GM23338 (cell line): ENCODE data around the gene CCDC152. TPM values are rescaled to one million over a fixed set of nuclear protein-coding genes. Genes with fewer than 3 reads are reported as not detected.

Experiments used
- ATAC-seq: fragments of 200-7000 bp; cut with Tn5 transposase; 3 replicates; pipeline ENCODE4 v1.9.1; 2020
- DNase-seq: peaks from one replicate; pipeline ENCODE4 v3.0.0-alpha.2; 2015; ENCODE audit warnings: low spot score
- H2AFZ ChIP-seq: fragments of 200-600 bp; sonication (generic); 2 replicates; pipeline ENCODE4 v1.8.0; 2016; ENCODE audit warnings: antibody characterized with exemption, mild to moderate bottlenecking, moderate library complexity
- H3F3A ChIP-seq: fragments of 200-600 bp; sonication (generic); replicated peaks from 2 replicates; pipeline ENCODE4 v1.8.0; 2017; ENCODE audit warnings: antibody characterized with exemption, mixed run types, low read depth
- H3K27ac ChIP-seq: fragments of 200-600 bp; sonication (generic); 2 replicates; pipeline ENCODE4 v1.6.1; 2016; ENCODE audit warnings: low read depth
- H3K27me3 ChIP-seq: fragments of 200-600 bp; sonication (generic); 2 replicates; pipeline ENCODE4 v1.8.0; 2016; ENCODE audit warnings: mild to moderate bottlenecking, mixed run types, moderate library complexity; ENCODE audit not compliant: insufficient read depth
- H3K36me3 ChIP-seq: fragments of 200-600 bp; sonication (generic); 2 replicates; pipeline ENCODE4 v1.8.0; 2016; ENCODE audit warnings: mild to moderate bottlenecking; ENCODE audit not compliant: insufficient read depth
- H3K4me1 ChIP-seq: fragments of 200-600 bp; sonication (generic); 2 replicates; pipeline ENCODE4 v1.8.0; 2016; ENCODE audit warnings: mild to moderate bottlenecking, moderate library complexity; ENCODE audit not compliant: insufficient read depth
- H3K4me2 ChIP-seq: fragments of 200-600 bp; sonication (generic); 2 replicates; pipeline ENCODE4 v1.7.1; 2017; ENCODE audit warnings: mixed run types
- H3K4me3 ChIP-seq: fragments of 200-600 bp; sonication (generic); 2 replicates; pipeline ENCODE4 v1.6.1; 2016; ENCODE audit warnings: mixed run types
- H3K79me2 ChIP-seq: fragments of 200-600 bp; sonication (generic); replicated peaks from 2 replicates; pipeline ENCODE4 v1.8.0; 2017; ENCODE audit warnings: mild to moderate bottlenecking; ENCODE audit not compliant: insufficient read depth
- H3K9me2 ChIP-seq: fragments of 200-600 bp; sonication (generic); 2 replicates; pipeline ENCODE4 v1.8.0; 2017; ENCODE audit not compliant: insufficient read depth
- H4K20me1 ChIP-seq: fragments of 200-600 bp; sonication (generic); replicated peaks from 2 replicates; pipeline ENCODE4 v1.8.0; 2017; ENCODE audit warnings: mild to moderate bottlenecking; ENCODE audit not compliant: insufficient read depth
- H3K27ac Mint-ChIP-seq: 2 replicates; pipeline ENCODE4 v1.8.0; 2020; ENCODE audit warnings: inconsistent platforms, mild to moderate bottlenecking, moderate library complexity, mixed read lengths
- H3K27me3 Mint-ChIP-seq: 3 replicates; pipeline ENCODE4 v1.8.0; 2022; ENCODE audit warnings: low read depth, mild to moderate bottlenecking, moderate library complexity, mixed read lengths, inconsistent platforms; ENCODE audit not compliant: insufficient read depth, poor library complexity
- H3K36me3 Mint-ChIP-seq: 3 replicates; pipeline ENCODE4 v1.8.0; 2021; ENCODE audit warnings: low read depth, mild to moderate bottlenecking, inconsistent platforms, moderate library complexity, mixed read lengths
- H3K4me1 Mint-ChIP-seq: 3 replicates; pipeline ENCODE4 v1.8.0; 2020; ENCODE audit warnings: mild to moderate bottlenecking, inconsistent platforms, mixed read lengths
- H3K4me3 Mint-ChIP-seq: 3 replicates; pipeline ENCODE4 v1.8.0; 2021; ENCODE audit warnings: moderate library complexity, mild to moderate bottlenecking, inconsistent platforms, mixed read lengths
- H3K9me3 Mint-ChIP-seq: 3 replicates; pipeline ENCODE4 v1.8.0; 2020; ENCODE audit warnings: moderate library complexity, mild to moderate bottlenecking, inconsistent platforms, mixed read lengths
- EZH2phosphoT487 ChIP-seq: fragments of 200-600 bp; sonication (generic); IDR thresholded peaks from one replicate; pipeline ENCODE4 v1.8.1; 2018; ENCODE audit warnings: antibody characterized with exemption; ENCODE audit not compliant: unreplicated experiment
- JUNB ChIP-seq: IDR thresholded peaks from one replicate; pipeline ENCODE4 v1.6.1; 2016; ENCODE audit warnings: antibody characterized with exemption; ENCODE audit not compliant: unreplicated experiment
- NANOG ChIP-seq: IDR thresholded peaks from 2 replicates; pipeline ENCODE4 v1.6.1; 2016; ENCODE audit warnings: antibody characterized with exemption, borderline replicate concordance
- polyA plus RNA-seq: library from polyadenylated mRNA; unstranded; fragments of >200 nt; fragmentation: Nextera tagmentation; extraction: Ambion mirVana; gene quantifications from 2 replicates; pipeline ENCODE4 v1.2.1, GENCODE V29; 2016
- total RNA-seq: library from RNA; depleted of rRNA; stranded (reverse); fragments of >200 nt; shearing (Covaris generic); gene quantifications from 2 replicates; pipeline ENCODE4 v1.2.3, GENCODE V29; 2014
- TF ChIP-seq, protein P1 (sequence below), 2 experiments: fragments of 200-600 bp in 1 of 2; sonication (generic) in 1 of 2; conservative IDR thresholded peaks; 2 replicates each; pipeline versions ENCODE4 v1.5.1 to v1.6.1; 2016 to 2017; ENCODE audit warnings: antibody characterized with exemption in 2 of 2, low read depth in 2 of 2, mild to moderate bottlenecking in 2 of 2, moderate library complexity in 1 of 2
- TF ChIP-seq, protein P2 (sequence below): fragments of 250-450 bp; sonication (Bioruptor Pico); IDR thresholded peaks from 2 replicates; pipeline ENCODE4 v1.5.0; 2020; ENCODE audit warnings: mild to moderate bottlenecking, moderate library complexity

CCDC152 gene
- total and polyA plus RNA-seq, 2 experiments from 2014 or later = 16.2 to 75.9 TPM

DNA sequence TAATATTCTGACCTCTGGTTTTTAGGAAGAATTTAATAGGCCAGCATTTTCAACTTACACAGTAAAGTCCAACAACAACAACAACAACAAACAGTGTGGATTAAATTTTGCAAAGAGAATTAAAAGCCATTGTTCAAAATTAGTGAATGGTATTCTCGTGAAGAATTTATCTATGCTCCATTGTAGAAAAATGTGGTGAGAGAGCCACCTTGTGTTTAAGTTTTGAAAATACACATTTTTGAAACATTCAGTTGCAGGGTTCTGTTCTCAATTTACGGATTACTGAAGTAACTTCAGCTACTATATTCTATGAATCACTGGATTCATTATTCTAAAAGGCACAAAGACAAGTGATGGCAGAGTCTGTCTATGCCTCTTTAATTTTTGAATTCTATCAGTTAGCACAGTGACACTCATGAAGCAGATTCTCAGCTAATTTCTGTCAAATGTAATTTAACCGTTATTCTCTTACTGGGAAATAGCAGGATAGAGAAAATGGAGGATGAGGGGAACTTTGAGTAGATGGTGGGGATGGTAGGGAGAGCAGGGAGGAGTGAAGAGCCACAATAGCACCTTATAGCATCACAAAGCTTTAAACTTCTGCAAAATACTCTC, 11.0 kb downstream of the CCDC152 start:
- Mint-ChIP-seq H3K4me3 (no peak overlapping the region), H3K4me1 (no peaks in the 10 kb centered on the region), H3K27ac (no peak overlapping the region), H3K27me3 (no peaks in the 10 kb centered on the region), H3K36me3 (peaks cover 31% of the 10 kb centered on the region; the same call in 2 of the 3 replicates), H3K9me3 (no peaks in the 10 kb centered on the region)
- no peak for TF ChIP-seq NANOG
- TF ChIP-seq, protein P1, sequence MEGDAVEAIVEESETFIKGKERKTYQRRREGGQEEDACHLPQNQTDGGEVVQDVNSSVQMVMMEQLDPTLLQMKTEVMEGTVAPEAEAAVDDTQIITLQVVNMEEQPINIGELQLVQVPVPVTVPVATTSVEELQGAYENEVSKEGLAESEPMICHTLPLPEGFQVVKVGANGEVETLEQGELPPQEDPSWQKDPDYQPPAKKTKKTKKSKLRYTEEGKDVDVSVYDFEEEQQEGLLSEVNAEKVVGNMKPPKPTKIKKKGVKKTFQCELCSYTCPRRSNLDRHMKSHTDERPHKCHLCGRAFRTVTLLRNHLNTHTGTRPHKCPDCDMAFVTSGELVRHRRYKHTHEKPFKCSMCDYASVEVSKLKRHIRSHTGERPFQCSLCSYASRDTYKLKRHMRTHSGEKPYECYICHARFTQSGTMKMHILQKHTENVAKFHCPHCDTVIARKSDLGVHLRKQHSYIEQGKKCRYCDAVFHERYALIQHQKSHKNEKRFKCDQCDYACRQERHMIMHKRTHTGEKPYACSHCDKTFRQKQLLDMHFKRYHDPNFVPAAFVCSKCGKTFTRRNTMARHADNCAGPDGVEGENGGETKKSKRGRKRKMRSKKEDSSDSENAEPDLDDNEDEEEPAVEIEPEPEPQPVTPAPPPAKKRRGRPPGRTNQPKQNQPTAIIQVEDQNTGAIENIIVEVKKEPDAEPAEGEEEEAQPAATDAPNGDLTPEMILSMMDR (conservative IDR thresholded peaks at IDR 0.05; ENCODE audit: low read depth in 2 of 2) = peak; percentile 50 to 67; a peak in 3 of 4 replicates
- Histone ChIP-seq H3K4me3 (no peak overlapping the region), H3K4me2 (no peak overlapping the region), H4K20me1 (no peaks in the 10 kb centered on the region), H3K4me1 (no peaks in the 10 kb centered on the region), H3K9me2 (no peaks in the 10 kb centered on the region), H2AFZ (no peak overlapping the region), H3K36me3 (no peaks in the 10 kb centered on the region), H3K27me3 (no peaks in the 10 kb centered on the region), H3F3A (no peaks in the 10 kb centered on the region), H3K79me2 (no peaks in the 10 kb centered on the region), H3K27ac (no peak overlapping the region)
- ATAC-seq (no peak), DNase-seq (peak; percentile 52)

DNA sequence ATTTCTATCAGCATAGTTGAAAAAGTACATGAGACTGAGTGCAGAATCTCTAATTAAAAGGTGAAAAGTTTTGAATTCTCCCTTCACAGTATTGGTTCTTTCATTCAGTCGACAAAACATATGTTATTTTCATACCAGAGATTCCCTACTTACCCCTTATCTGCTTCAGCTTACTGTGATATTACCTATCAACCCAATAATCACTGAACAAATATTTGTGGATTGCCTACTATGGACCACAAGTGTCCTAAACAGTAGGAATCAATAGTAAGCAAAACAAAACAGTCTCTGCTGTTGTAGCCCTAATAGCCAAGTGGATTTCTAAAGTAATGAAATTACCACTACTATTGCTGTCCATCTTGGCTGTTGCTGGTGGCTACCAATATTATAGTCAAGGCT, 11.5 kb downstream of the CCDC152 start:
- Histone ChIP-seq H3K79me2 (no peaks in the 10 kb centered on the region), H2AFZ (no peak overlapping the region), H3K27ac (no peak overlapping the region), H3K27me3 (no peaks in the 10 kb centered on the region), H3K4me1 (no peaks in the 10 kb centered on the region), H3K9me2 (no peaks in the 10 kb centered on the region), H3K4me3 (no peak overlapping the region), H4K20me1 (no peaks in the 10 kb centered on the region), H3K4me2 (no peak overlapping the region), H3F3A (no peaks in the 10 kb centered on the region), H3K36me3 (no peaks in the 10 kb centered on the region)
- Mint-ChIP-seq H3K27me3 (no peaks in the 10 kb centered on the region), H3K4me3 (no peak overlapping the region), H3K4me1 (no peaks in the 10 kb centered on the region), H3K27ac (no peak overlapping the region), H3K9me3 (no peaks in the 10 kb centered on the region), H3K36me3 (peaks cover 26% of the 10 kb centered on the region; the same call in 2 of the 3 replicates)
- TF ChIP-seq EZH2phosphoT487 (no peak), NANOG (no peak), JUNB (no peak)
- TF ChIP-seq, protein P2, sequence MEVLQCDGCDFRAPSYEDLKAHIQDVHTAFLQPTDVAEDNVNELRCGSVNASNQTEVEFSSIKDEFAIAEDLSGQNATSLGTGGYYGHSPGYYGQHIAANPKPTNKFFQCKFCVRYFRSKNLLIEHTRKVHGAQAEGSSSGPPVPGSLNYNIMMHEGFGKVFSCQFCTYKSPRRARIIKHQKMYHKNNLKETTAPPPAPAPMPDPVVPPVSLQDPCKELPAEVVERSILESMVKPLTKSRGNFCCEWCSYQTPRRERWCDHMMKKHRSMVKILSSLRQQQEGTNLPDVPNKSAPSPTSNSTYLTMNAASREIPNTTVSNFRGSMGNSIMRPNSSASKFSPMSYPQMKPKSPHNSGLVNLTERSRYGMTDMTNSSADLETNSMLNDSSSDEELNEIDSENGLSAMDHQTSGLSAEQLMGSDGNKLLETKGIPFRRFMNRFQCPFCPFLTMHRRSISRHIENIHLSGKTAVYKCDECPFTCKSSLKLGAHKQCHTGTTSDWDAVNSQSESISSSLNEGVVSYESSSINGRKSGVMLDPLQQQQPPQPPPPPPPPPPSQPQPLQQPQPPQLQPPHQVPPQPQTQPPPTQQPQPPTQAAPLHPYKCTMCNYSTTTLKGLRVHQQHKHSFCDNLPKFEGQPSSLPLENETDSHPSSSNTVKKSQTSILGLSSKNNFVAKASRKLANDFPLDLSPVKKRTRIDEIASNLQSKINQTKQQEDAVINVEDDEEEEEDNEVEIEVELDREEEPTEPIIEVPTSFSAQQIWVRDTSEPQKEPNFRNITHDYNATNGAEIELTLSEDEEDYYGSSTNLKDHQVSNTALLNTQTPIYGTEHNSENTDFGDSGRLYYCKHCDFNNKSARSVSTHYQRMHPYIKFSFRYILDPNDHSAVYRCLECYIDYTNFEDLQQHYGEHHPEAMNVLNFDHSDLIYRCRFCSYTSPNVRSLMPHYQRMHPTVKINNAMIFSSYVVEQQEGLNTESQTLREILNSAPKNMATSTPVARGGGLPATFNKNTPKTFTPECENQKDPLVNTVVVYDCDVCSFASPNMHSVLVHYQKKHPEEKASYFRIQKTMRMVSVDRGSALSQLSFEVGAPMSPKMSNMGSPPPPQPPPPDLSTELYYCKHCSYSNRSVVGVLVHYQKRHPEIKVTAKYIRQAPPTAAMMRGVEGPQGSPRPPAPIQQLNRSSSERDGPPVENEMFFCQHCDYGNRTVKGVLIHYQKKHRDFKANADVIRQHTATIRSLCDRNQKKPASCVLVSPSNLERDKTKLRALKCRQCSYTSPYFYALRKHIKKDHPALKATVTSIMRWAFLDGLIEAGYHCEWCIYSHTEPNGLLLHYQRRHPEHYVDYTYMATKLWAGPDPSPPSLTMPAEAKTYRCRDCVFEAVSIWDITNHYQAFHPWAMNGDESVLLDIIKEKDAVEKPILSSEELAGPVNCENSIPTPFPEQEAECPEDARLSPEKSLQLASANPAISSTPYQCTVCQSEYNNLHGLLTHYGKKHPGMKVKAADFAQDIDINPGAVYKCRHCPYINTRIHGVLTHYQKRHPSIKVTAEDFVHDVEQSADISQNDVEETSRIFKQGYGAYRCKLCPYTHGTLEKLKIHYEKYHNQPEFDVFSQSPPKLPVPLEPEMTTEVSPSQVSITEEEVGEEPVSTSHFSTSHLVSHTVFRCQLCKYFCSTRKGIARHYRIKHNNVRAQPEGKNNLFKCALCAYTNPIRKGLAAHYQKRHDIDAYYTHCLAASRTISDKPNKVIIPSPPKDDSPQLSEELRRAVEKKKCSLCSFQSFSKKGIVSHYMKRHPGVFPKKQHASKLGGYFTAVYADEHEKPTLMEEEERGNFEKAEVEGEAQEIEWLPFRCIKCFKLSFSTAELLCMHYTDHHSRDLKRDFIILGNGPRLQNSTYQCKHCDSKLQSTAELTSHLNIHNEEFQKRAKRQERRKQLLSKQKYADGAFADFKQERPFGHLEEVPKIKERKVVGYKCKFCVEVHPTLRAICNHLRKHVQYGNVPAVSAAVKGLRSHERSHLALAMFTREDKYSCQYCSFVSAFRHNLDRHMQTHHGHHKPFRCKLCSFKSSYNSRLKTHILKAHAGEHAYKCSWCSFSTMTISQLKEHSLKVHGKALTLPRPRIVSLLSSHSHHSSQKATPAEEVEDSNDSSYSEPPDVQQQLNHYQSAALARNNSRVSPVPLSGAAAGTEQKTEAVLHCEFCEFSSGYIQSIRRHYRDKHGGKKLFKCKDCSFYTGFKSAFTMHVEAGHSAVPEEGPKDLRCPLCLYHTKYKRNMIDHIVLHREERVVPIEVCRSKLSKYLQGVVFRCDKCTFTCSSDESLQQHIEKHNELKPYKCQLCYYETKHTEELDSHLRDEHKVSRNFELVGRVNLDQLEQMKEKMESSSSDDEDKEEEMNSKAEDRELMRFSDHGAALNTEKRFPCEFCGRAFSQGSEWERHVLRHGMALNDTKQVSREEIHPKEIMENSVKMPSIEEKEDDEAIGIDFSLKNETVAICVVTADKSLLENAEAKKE = no peak
- TF ChIP-seq, protein P1 (conservative IDR thresholded peaks at IDR 0.05; ENCODE audit: low read depth in 2 of 2) = no peak
- DNase-seq (no peak), ATAC-seq (no peak)
